ENCODE results near the gene ANP32B.

- TF ChIP-seq EP300 (IDR thresholded peaks at IDR 0.05) (no peak), CTCF (IDR thresholded peaks at IDR 0.05) (no peak), MAFK (IDR thresholded peaks at IDR 0.05; ENCODE audit: partially characterized antibody) (no peak), POLR2A (IDR thresholded peaks at IDR 0.05; ENCODE audit: low read length) (no peak), MAZ (IDR thresholded peaks at IDR 0.05; ENCODE audit: borderline replicate concordance, low read depth, low read length) (no peak), RNF2 (IDR thresholded peaks at IDR 0.05; ENCODE audit: borderline replicate concordance, low read depth) (no peak), HEYL (CRISPR knock-in tag; IDR thresholded peaks at IDR 0.05) (no peak), ATOH8 (CRISPR knock-in tag; IDR thresholded peaks at IDR 0.05; ENCODE audit: low read depth) (no peak), CHD4 (IDR thresholded peaks at IDR 0.05; ENCODE audit: borderline replicate concordance) (no peak), PHF8 (IDR thresholded peaks at IDR 0.05; ENCODE audit: borderline replicate concordance, low read depth) (no peak), JUNB (IDR thresholded peaks at IDR 0.05) (no peak), MAX (IDR thresholded peaks at IDR 0.05) (no peak)
Measured at GRCh38 chr9:97966493-97966892, 16.6 kb upstream of the ANP32B start.
